H1 (cell line): ENCODE results near the gene JAKMIP2. TPM values are rescaled to one million over a fixed set of nuclear protein-coding genes. Genes with fewer than 3 reads are reported as not detected.

ENCODE experiments used
- CTCF ChIA-PET: fragments of 300-600 bp; sonication (Branson Sonifier 250); formaldehyde crosslinking; loops from one replicate; lab custom pipeline; 2021; ENCODE audit not compliant: partially characterized antibody; lab: Charles Lee
- POLR2A ChIA-PET: fragments of 300-600 bp; sonication (Branson Sonifier 250); formaldehyde crosslinking; loops from one replicate; lab custom pipeline; 2021; ENCODE audit warnings: inconsistent platforms; ENCODE audit not compliant: partially characterized antibody; lab: Charles Lee
- DNase-seq, 2 experiments: peaks; one replicate each; pipeline versions ENCODE4 v3.0.0 to v3.0.0-alpha.2; 2010 to 2022; ENCODE audit warnings: low spot score in 2 of 2, low read depth in 1 of 2, mixed read lengths in 1 of 2
- FAIRE-seq: peaks from 2 replicates; lab custom pipeline; 2011; peaks lifted over from hg19 to GRCh38; lab: Jason Lieb, UNC
- H2AFZ ChIP-seq: 2 replicates; pipeline ENCODE4 v1.8.1; 2012; ENCODE audit warnings: low read length, inconsistent platforms
- H2AK5ac ChIP-seq: 2 replicates; pipeline ENCODE4 v1.6.1; 2013; ENCODE audit warnings: low read depth, low read length
- H2BK120ac ChIP-seq: replicated peaks from 2 replicates; pipeline ENCODE3; 2013; ENCODE audit warnings: low read depth, low read length, inconsistent platforms
- H2BK12ac ChIP-seq: 2 replicates; pipeline ENCODE4 v1.6.1; 2013; ENCODE audit warnings: low read depth, low read length
- H2BK15ac ChIP-seq: 2 replicates; pipeline ENCODE4 v1.6.1; 2013; ENCODE audit warnings: low read length
- H2BK20ac ChIP-seq: 2 replicates; pipeline ENCODE4 v1.6.1; 2013; ENCODE audit warnings: low read length
- H2BK5ac ChIP-seq: 2 replicates; pipeline ENCODE4 v1.6.1; 2013; ENCODE audit warnings: low read depth, low read length
- H3K14ac ChIP-seq: 2 replicates; pipeline ENCODE4 v1.6.1; 2013; ENCODE audit warnings: inconsistent platforms; ENCODE audit not compliant: insufficient read length
- H3K18ac ChIP-seq: 2 replicates; pipeline ENCODE4 v1.6.1; 2013; ENCODE audit warnings: low read length; ENCODE audit errors: extremely low read depth
- H3K23ac ChIP-seq: 2 replicates; pipeline ENCODE4 v1.6.1; 2013; ENCODE audit warnings: inconsistent platforms; ENCODE audit not compliant: insufficient read length
- H3K23me2 ChIP-seq: 2 replicates; pipeline ENCODE4 v1.6.1; 2013; ENCODE audit warnings: low read depth, low read length
- H3K27ac ChIP-seq: 2 replicates; pipeline ENCODE4 v1.6.1; 2011; ENCODE audit warnings: low read depth, low read length, inconsistent platforms
- H3K27me3 ChIP-seq, 4 experiments: replicated peaks in 1 of 4; 1 replicate in 1 of 4; 2 replicates in 3 of 4; pipeline versions ENCODE4 v1.6.1 to v1.8.1; 2011 to 2013; ENCODE audit warnings: low read length in 3 of 4, mild to moderate bottlenecking in 3 of 4, inconsistent platforms in 2 of 4, mixed read lengths in 2 of 4, moderate library complexity in 1 of 4; ENCODE audit not compliant: control insufficient read depth in 3 of 4, insufficient read depth in 3 of 4; ENCODE audit errors: extremely low read depth in 1 of 4
- H3K36me3 ChIP-seq, 4 experiments: 2 replicates each; pipeline versions ENCODE4 v1.6.1 to v1.8.1; 2011 to 2013; ENCODE audit warnings: mild to moderate bottlenecking in 4 of 4, low read length in 3 of 4, moderate library complexity in 2 of 4, control low read depth in 1 of 4, inconsistent platforms in 1 of 4; ENCODE audit not compliant: insufficient read depth in 4 of 4, control insufficient read depth in 2 of 4
- H3K4ac ChIP-seq: replicated peaks from 2 replicates; pipeline ENCODE3; 2013; ENCODE audit warnings: low read length, low read depth, mixed read lengths, inconsistent platforms; ENCODE audit not compliant: insufficient read length
- H3K4me1 ChIP-seq, 4 experiments: replicated peaks in 1 of 4; 1 replicate in 1 of 4; 2 replicates in 3 of 4; pipeline versions ENCODE4 v1.6.1 to v1.8.1; 2011 to 2013; ENCODE audit warnings: low read length in 3 of 4, inconsistent platforms in 2 of 4, mixed read lengths in 1 of 4; ENCODE audit not compliant: insufficient read depth in 4 of 4, control insufficient read depth in 3 of 4
- H3K4me2 ChIP-seq, 2 experiments: 2 replicates each; pipeline versions ENCODE4 v1.6.1 to v1.8.1; 2011 to 2013; ENCODE audit warnings: low read depth in 2 of 2, low read length in 2 of 2, control low read depth in 1 of 2, inconsistent platforms in 1 of 2, mild to moderate bottlenecking in 1 of 2; ENCODE audit not compliant: insufficient read depth in 1 of 2
- H3K4me3 ChIP-seq, 4 experiments: fragments of 200-600, 300-600 bp in 1 of 4; sonication (generic), shearing (Covaris generic), sonication (Bioruptor Twin) in 1 of 4; 2 replicates each; pipeline versions ENCODE4 v1.5.1 to v1.8.1; 2011 to 2016; ENCODE audit warnings: low read length in 4 of 4, low read depth in 3 of 4, control low read depth in 2 of 4, inconsistent platforms in 2 of 4, mild to moderate bottlenecking in 2 of 4, mixed read lengths in 1 of 4, moderate library complexity in 1 of 4; ENCODE audit not compliant: insufficient read depth in 2 of 4; ENCODE audit errors: extremely low read depth in 1 of 4
- H3K56ac ChIP-seq: replicated peaks from 2 replicates; pipeline ENCODE3; 2013; ENCODE audit warnings: low read depth, mild to moderate bottlenecking, mixed read lengths, low read length, inconsistent platforms; ENCODE audit not compliant: insufficient read length
- H3K79me1 ChIP-seq: 2 replicates; pipeline ENCODE4 v1.6.1; 2013; ENCODE audit warnings: low read depth, low read length, control low read depth
- H3K79me2 ChIP-seq, 2 experiments: 2 replicates each; pipeline versions ENCODE4 v1.6.1 to v1.8.1; 2012 to 2013; ENCODE audit warnings: low read length in 2 of 2, mild to moderate bottlenecking in 2 of 2, inconsistent platforms in 1 of 2; ENCODE audit not compliant: insufficient read depth in 2 of 2, control insufficient read depth in 1 of 2
- H3K9ac ChIP-seq, 4 experiments: replicated peaks in 1 of 4; 1 replicate in 1 of 4; 2 replicates in 3 of 4; pipeline versions ENCODE4 v1.6.1 to v1.8.1; 2011 to 2013; ENCODE audit warnings: low read depth in 3 of 4, low read length in 3 of 4, control low read depth in 2 of 4, mild to moderate bottlenecking in 2 of 4, moderate library complexity in 2 of 4, inconsistent platforms in 1 of 4; ENCODE audit errors: extremely low read depth in 1 of 4
- H3K9me3 ChIP-seq, 2 experiments: 2 replicates each; pipeline versions ENCODE4 v1.6.1 to v1.8.1; 2012 to 2013; ENCODE audit warnings: mild to moderate bottlenecking in 2 of 2, moderate library complexity in 2 of 2, control low read depth in 1 of 2, inconsistent platforms in 1 of 2, low read depth in 1 of 2, low read length in 1 of 2, mixed read lengths in 1 of 2; ENCODE audit not compliant: insufficient read depth in 2 of 2
- H4K20me1 ChIP-seq, 2 experiments: replicated peaks in 1 of 2; 2 replicates each; pipeline versions ENCODE3 to v1.8.1; 2011 to 2013; ENCODE audit warnings: inconsistent platforms in 2 of 2, low read length in 2 of 2, mild to moderate bottlenecking in 1 of 2; ENCODE audit not compliant: insufficient read depth in 2 of 2, control insufficient read depth in 1 of 2
- H4K5ac ChIP-seq: 2 replicates; pipeline ENCODE4 v1.6.1; 2013; ENCODE audit warnings: low read length, low read depth, mixed read lengths, inconsistent platforms; ENCODE audit not compliant: insufficient read length
- H4K8ac ChIP-seq: 2 replicates; pipeline ENCODE4 v1.8.0; 2013; ENCODE audit warnings: mild to moderate bottlenecking, moderate library complexity, low read length, inconsistent platforms; ENCODE audit not compliant: insufficient read depth; ENCODE audit errors: extremely low read depth
- H4K91ac ChIP-seq: replicated peaks from 2 replicates; pipeline ENCODE3; 2013; ENCODE audit warnings: low read length, mixed read lengths, inconsistent platforms; ENCODE audit not compliant: insufficient read length
- RXRA ChIP-seq: IDR thresholded peaks from 2 replicates; pipeline ENCODE4 v1.6.1; 2011; ENCODE audit warnings: low read depth, mild to moderate bottlenecking, low read length, moderate library complexity; ENCODE audit not compliant: insufficient read depth
- WGBS, 2 experiments: shearing (Covaris generic) in 1 of 2; methylation state at CpG; one replicate each; pipeline versions ENCODE4 v1.1.6 to v1.1.7; 2013 to 2015; ENCODE audit warnings: low lambda C conversion rate in 2 of 2, mixed read lengths in 2 of 2, inconsistent platforms in 1 of 2, low coverage in 1 of 2, missing lambda C conversion rate in 1 of 2; ENCODE audit not compliant: insufficient replicate concordance in 2 of 2, insufficient coverage in 1 of 2, insufficient read length in 1 of 2; ENCODE audit errors: extremely low coverage in 1 of 2, missing lambda C conversion rate in 1 of 2; 5-methylcytosine and 5-hydroxymethylcytosine counted together
- polyA plus RNA-seq, 7 experiments: library from polyadenylated mRNA; depleted of rRNA in 3 of 7; stranded (reverse) in 5 of 7; unstranded in 2 of 7; fragments of >200 nt in 5 of 7; fragments of 200-250 nt in 2 of 7; gene quantifications; 1 replicate in 5 of 7; 2 replicates in 1 of 7; 4 replicates in 1 of 7; pipeline versions ENCODE4 v1.2.1 to v1.2.3, GENCODE V29; 2011 to 2013; ENCODE audit warnings: missing spikeins in 2 of 7, mixed read lengths in 2 of 7
- total RNA-seq: library from RNA; stranded (reverse); fragmentation: NEBNext Ultra II Directional; extraction: Animal tissue kit (Norgen Biotek cat#: 25700); gene quantifications from 2 replicates; pipeline ENCODE4 v1.2.1, GENCODE V29; 2021

JAKMIP2 gene
- total and polyA plus RNA-seq, 2 of the 8 experiments (the other 6 are each of a cell fraction or from before 2014, with no cell fraction given): 2.4 to 13.6 TPM

GRCh38 chr5:147626464-147626863 is 156.1 kb downstream of the JAKMIP2 start:
- Histone ChIP-seq H3K27ac (no peak overlapping the region), H3K4me2 (no peak overlapping the region), H3K56ac (no peak overlapping the region), H4K91ac (no peak overlapping the region), H3K79me1 (no peaks in the 10 kb centered on the region), H3K14ac (no peak overlapping the region), H3K23ac (no peak overlapping the region), H3K79me2 (peaks cover 0 to 3% of the 10 kb centered on the region in 2 experiments; a peak in 1 of 4 replicates), H4K5ac (no peak overlapping the region), H3K4me3 (no peak overlapping the region), H4K8ac (no peak overlapping the region), H3K36me3 (peaks cover 0 to 23% (median 5%) of the 10 kb centered on the region in 4 experiments; a peak in 4 of 8 replicates), H3K27me3 (no peaks in the 10 kb centered on the region), H3K4ac (no peak overlapping the region), H3K4me1 (no peaks in the 10 kb centered on the region), H2BK15ac (no peak overlapping the region), H4K20me1 (peaks cover 0 to 9% of the 10 kb centered on the region in 2 experiments), H3K9ac (no peak overlapping the region), H2AK5ac (no peak overlapping the region), H3K9me3 (no peaks in the 10 kb centered on the region), H3K23me2 (no peaks in the 10 kb centered on the region), H2AFZ (no peak overlapping the region), H2BK5ac (no peak overlapping the region), H2BK120ac (no peak overlapping the region), H2BK12ac (no peak overlapping the region), H2BK20ac (no peak overlapping the region), H3K18ac (no peak overlapping the region)
- no peak for DNase-seq
- TF ChIP-seq RXRA: no peak
- FAIRE-seq: peak; percentile 24
- ChIA-PET CTCF (interaction anchor here (0.6 to 3.3 kb wide), 6 partner anchors 13 to 308 kb away, joined by 3 to 12 read pairs (median 4); no protein-coding TSS in a partner anchor), POLR2A (no interaction called here)
- 94% methylated on average over 2 of the region's 2 CpGs; no CpG with 5 or more reads in 1 of the 2 experiments for WGBS, 2 experiments
